GM12801 (cell line): ENCODE data around the gene NAA40.

Experiments used
- CTCF ChIP-seq: IDR thresholded peaks from one replicate; pipeline ENCODE4 v1.5.1; 2011; ENCODE audit warnings: control low read depth; ENCODE audit not compliant: insufficient read length; ENCODE audit errors: extremely low read depth

NAA40 gene

GRCh38 chr11:63919267-63920125 lies 19.3 kb upstream of the NAA40 start:
- TF ChIP-seq CTCF: no peak

GRCh38 chr11:63920126-63920938 lies 18.5 kb upstream of the NAA40 start:
- TF ChIP-seq CTCF: no peak

- TF ChIP-seq CTCF: no peak
Measured at GRCh38 chr11:63920939-63921417, 17.8 kb upstream of the NAA40 start.

GRCh38 chr11:63922673-63923192 lies 16.1 kb upstream of the NAA40 start:
- TF ChIP-seq CTCF: no peak

- TF ChIP-seq CTCF: no peak
Measured at GRCh38 chr11:63923319-63923718, 15.5 kb upstream of the NAA40 start.

GRCh38 chr11:63929616-63930015 lies 9.2 kb upstream of the NAA40 start:
- TF ChIP-seq CTCF: no peak

GRCh38 chr11:63931045-63931444 lies 7.8 kb upstream of the NAA40 start:
- no peak for TF ChIP-seq CTCF
